IPS DF 6.9 (cell line): ENCODE measurements around the gene LDLRAP1.

Experiments used
- DNase-seq: peaks from one replicate; pipeline ENCODE4 v3.0.0-alpha.2; 2013; ENCODE audit warnings: low read depth, low spot score
- H3K27ac ChIP-seq: one replicate; pipeline ENCODE4 v1.5.1; 2013; ENCODE audit warnings: low read length, control low read depth
- H3K27me3 ChIP-seq: 2 replicates; pipeline ENCODE4 v1.6.1; 2013; ENCODE audit warnings: mild to moderate bottlenecking, low read length; ENCODE audit not compliant: control insufficient read depth, insufficient read depth
- H3K36me3 ChIP-seq: 2 replicates; pipeline ENCODE4 v1.6.1; 2013; ENCODE audit warnings: low read length; ENCODE audit not compliant: control insufficient read depth, insufficient read depth
- H3K4me1 ChIP-seq: 2 replicates; pipeline ENCODE4 v1.6.1; 2013; ENCODE audit warnings: low read length; ENCODE audit not compliant: control insufficient read depth, insufficient read depth
- H3K4me3 ChIP-seq: 2 replicates; pipeline ENCODE4 v1.5.1; 2013; ENCODE audit warnings: mild to moderate bottlenecking, low read length
- H3K9me3 ChIP-seq: 2 replicates; pipeline ENCODE4 v1.6.1; 2013; ENCODE audit warnings: low read length, inconsistent platforms; ENCODE audit not compliant: control insufficient read depth, insufficient read depth
- WGBS: extraction: QIAGEN DNeasy Blood & Tissue Kit; methylation state at CpG from one replicate; pipeline ENCODE4 v1.1.7; 2013; ENCODE audit warnings: mixed read lengths, missing lambda C conversion rate; ENCODE audit not compliant: insufficient read length, insufficient coverage; 5-methylcytosine and 5-hydroxymethylcytosine counted together

Gene LDLRAP1

DNA sequence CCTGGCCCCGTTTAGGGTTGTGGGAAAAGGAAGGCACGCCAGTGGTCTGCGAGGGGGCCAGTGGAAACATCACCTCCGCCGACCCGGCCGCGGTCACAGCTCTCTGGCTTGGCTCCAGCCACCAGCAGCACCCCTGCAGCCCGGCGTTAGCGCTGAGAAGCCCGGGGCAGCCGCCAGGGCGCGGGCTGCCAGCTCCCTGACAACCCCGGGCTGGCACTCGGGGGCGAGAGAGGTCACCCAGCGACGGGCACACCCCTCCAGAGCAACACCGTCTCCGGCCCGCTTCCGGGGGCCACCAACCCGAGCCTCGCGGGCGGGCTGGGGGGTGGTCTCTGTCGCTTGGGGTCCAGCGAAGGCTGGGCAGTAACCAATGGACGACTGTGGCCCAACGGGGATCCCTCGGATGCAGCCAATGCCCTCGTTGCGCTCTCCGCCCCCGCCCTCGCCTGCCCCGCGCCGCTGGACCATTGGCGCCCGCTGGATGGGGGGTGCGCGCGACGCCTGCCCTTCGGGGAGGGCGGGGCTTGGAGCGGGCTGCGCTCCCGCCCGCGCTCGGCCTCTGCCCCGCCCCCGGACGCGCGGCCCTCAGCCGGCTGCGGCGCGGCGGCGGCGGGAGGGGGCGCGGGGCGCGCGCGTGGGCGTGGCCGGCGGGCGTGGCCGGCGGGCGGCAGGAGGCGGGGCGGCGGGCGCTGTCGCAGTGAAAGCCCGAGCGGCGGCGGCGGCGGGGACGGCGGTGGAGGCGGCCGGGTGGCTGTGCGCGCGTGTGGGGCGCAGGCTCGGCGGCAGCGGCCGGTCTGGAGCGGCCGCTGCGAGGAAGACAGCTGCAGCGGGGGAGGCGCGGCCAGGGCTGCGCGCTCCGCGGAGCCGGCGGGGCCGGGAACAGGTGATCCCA, 72.9 kb downstream of the LDLRAP1 start, which contains the start of gene MAN1C1:
Gene MAN1C1, plus strand, starts transcription at position 697 of the 892 bp plus-strand sequence. CDS start 1,007 bp downstream, outside the sequence.
- peak; percentile 83 for DNase-seq

GRCh38 chr1:25616987-25617624, 73.7 kb downstream of the LDLRAP1 start:
- Histone ChIP-seq H3K9me3 (no peaks in the 10 kb centered on the region), H3K4me1 (0 out of 2 replicates have a peak, but pooled peaks cover 2% of the 10 kb centered on the region), H3K4me3 (peak overlapping the region; percentile 39; the same call in 1 of the 2 replicates), H3K27ac (no peak overlapping the region), H3K36me3 (no peaks in the 10 kb centered on the region), H3K27me3 (peaks cover 8% of the 10 kb centered on the region; the same call in 1 of the 2 replicates)
- no CpG with 5 or more reads among the region's 94 CpGs for WGBS
- no peak for DNase-seq

More for the DNA sequence above, 72.9 kb downstream of the LDLRAP1 start, which contains the start of gene MAN1C1:
- no CpG with 5 or more reads among the region's 116 CpGs for WGBS
- H3K9me3 ChIP-seq, result no peaks in the 10 kb centered on the region
- peaks cover 8% of the 10 kb centered on the region; the same call in 1 of the 2 replicates for H3K27me3 ChIP-seq
- H3K4me3 ChIP-seq, result peak within 1 kb of the TSS; percentile 57; the same call in 1 of the 2 replicates
- H3K36me3 ChIP-seq, result no peaks in the 10 kb centered on the region
- no peak within 1 kb of the TSS for H3K27ac ChIP-seq
- H3K4me1 ChIP-seq, result 0 out of 2 replicates have a peak, but pooled peaks cover 2% of the 10 kb centered on the region

DNA sequence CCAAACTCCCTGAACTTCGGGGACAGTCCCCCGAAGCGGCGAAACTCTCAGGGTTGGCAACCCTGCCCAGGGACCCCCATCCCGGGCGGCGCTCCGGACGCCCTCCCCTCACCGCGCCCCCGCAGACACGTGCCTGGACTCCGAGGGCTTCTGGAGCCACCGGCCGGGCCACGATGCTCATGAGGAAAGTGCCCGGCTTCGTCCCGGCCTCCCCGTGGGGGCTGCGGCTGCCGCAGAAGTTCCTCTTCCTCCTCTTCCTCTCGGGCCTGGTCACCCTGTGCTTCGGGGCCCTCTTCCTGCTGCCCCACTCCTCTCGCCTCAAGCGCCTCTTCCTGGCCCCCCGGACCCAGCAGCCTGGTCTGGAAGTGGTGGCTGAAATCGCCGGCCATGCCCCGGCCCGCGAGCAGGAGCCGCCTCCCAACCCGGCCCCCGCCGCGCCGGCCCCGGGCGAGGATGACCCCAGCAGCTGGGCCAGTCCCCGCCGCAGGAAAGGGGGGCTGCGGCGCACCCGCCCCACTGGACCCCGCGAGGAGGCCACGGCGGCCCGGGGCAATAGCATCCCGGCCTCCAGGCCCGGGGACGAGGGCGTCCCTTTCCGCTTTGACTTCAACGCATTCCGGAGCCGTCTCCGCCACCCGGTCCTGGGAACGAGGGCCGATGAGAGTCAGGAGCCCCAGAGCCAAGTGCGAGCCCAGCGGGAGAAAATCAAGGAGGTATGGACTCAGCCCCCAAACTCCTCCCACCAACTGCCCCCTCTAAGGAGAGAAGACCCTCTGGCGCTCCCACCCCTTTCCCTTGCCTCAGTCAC, 74.4 kb downstream of the LDLRAP1 start:
- no peak for DNase-seq
- Histone ChIP-seq H3K9me3 (no peaks in the 10 kb centered on the region), H3K27ac (no peak overlapping the region), H3K27me3 (peaks cover 8% of the 10 kb centered on the region; the same call in 1 of the 2 replicates), H3K4me1 (0 out of 2 replicates have a peak, but pooled peaks cover 2% of the 10 kb centered on the region), H3K36me3 (no peaks in the 10 kb centered on the region), H3K4me3 (peak overlapping the region; percentile 39; the same call in 1 of the 2 replicates)
- WGBS, result no CpG with 5 or more reads among the region's 66 CpGs

- Histone ChIP-seq H3K27ac (no peak overlapping the region), H3K4me1 (0 out of 2 replicates have a peak, but pooled peaks cover 2% of the 10 kb centered on the region), H3K9me3 (no peaks in the 10 kb centered on the region), H3K27me3 (peaks cover 8% of the 10 kb centered on the region; the same call in 1 of the 2 replicates), H3K4me3 (no peak overlapping the region), H3K36me3 (no peaks in the 10 kb centered on the region)
- no CpG with 5 or more reads among the region's 4 CpGs for WGBS
- DNase-seq, result no peak
Observed at GRCh38 chr1:25618433-25618808, 75.0 kb downstream of the LDLRAP1 start.
